Neural cell (in vitro differentiated cells): Measurements from ENCODE around the gene SAMD10. TPM values are rescaled to one million over a fixed set of nuclear protein-coding genes. Genes with fewer than 3 reads are reported as not detected.
A peak's percentile ranks its signal among the peaks of the same experiment; 100 is the strongest.

ENCODE experiments used
- H2AFZ ChIP-seq: fragments of 200-600, 300-800 bp; sonication (generic), shearing (Covaris generic); 2 replicates; pipeline ENCODE4 v1.6.0; 2014; ENCODE audit warnings: low read depth, mild to moderate bottlenecking, antibody characterized with exemption, low read length, moderate library complexity
- H3F3A ChIP-seq: fragments of 200-600 bp; shearing (Covaris generic); 2 replicates; pipeline ENCODE4 v1.6.1; 2016; ENCODE audit warnings: mild to moderate bottlenecking, moderate library complexity, mixed read lengths, antibody characterized with exemption, low read length; ENCODE audit not compliant: insufficient read depth, poor library complexity, severe bottlenecking
- H3K27ac ChIP-seq: fragments of 200-600, 300-800 bp; sonication (generic), shearing (Covaris generic); 2 replicates; pipeline ENCODE4 v1.5.1; 2014; ENCODE audit warnings: mild to moderate bottlenecking, low read length, moderate library complexity
- H3K27me3 ChIP-seq: fragments of 300-800, 200-600 bp; sonication (generic), shearing (Covaris generic); 2 replicates; pipeline ENCODE4 v1.6.0; 2014; ENCODE audit warnings: mild to moderate bottlenecking, low read depth, low read length, moderate library complexity; ENCODE audit not compliant: insufficient read depth
- H3K36me3 ChIP-seq: fragments of 300-800, 200-600 bp; sonication (generic), shearing (Covaris generic); 2 replicates; pipeline ENCODE4 v1.5.1; 2014; ENCODE audit warnings: mild to moderate bottlenecking, antibody characterized with exemption, low read length, moderate library complexity; ENCODE audit not compliant: insufficient read depth
- H3K4me2 ChIP-seq: fragments of 300-800, 200-600 bp; sonication (generic), shearing (Covaris generic); 2 replicates; pipeline ENCODE4 v1.6.0; 2014; ENCODE audit warnings: mild to moderate bottlenecking, low read length
- H3K4me3 ChIP-seq: fragments of 300-800, 200-600 bp; sonication (generic), shearing (Covaris generic); 2 replicates; pipeline ENCODE4 v1.5.1; 2014; ENCODE audit warnings: mild to moderate bottlenecking, low read length, moderate library complexity
- H3K79me2 ChIP-seq: fragments of 200-600 bp; shearing (Covaris generic); replicated peaks from 2 replicates; pipeline ENCODE4 v1.6.0; 2014; ENCODE audit warnings: mild to moderate bottlenecking, low read length, moderate library complexity; ENCODE audit not compliant: insufficient read depth
- H3K9ac ChIP-seq: fragments of 300-800, 200-600 bp; sonication (generic), shearing (Covaris generic); 2 replicates; pipeline ENCODE4 v1.6.1; 2016; ENCODE audit warnings: mild to moderate bottlenecking, low read length, mixed read lengths
- H3K9me2 ChIP-seq: fragments of 200-600 bp; shearing (Covaris generic); 2 replicates; pipeline ENCODE4 v1.6.1; 2016; ENCODE audit warnings: mild to moderate bottlenecking, low read length, mixed read lengths; ENCODE audit not compliant: insufficient read depth
- H3K9me3 ChIP-seq: fragments of 200-600, 300-800 bp; sonication (generic), shearing (Covaris generic); 2 replicates; pipeline ENCODE4 v1.6.1; 2016; ENCODE audit warnings: mild to moderate bottlenecking, mixed run types, low read length, moderate library complexity, mixed read lengths
- H4K20me1 ChIP-seq: fragments of 200-600 bp; shearing (Covaris generic); 2 replicates; pipeline ENCODE4 v1.6.1; 2016; ENCODE audit warnings: mild to moderate bottlenecking, mixed run types; ENCODE audit not compliant: insufficient read depth
- CTCF ChIP-seq: fragments of 450-650 bp; IDR thresholded peaks from 2 replicates; pipeline ENCODE4 v1.5.1; 2014; ENCODE audit warnings: antibody characterized with exemption, mild to moderate bottlenecking, moderate library complexity; ENCODE audit not compliant: poor library complexity, severe bottlenecking
- EP300 ChIP-seq: fragments of 450-650 bp; conservative IDR thresholded peaks from 2 replicates; pipeline ENCODE4 v1.6.1; 2014; ENCODE audit warnings: antibody characterized with exemption, mild to moderate bottlenecking, moderate library complexity; ENCODE audit not compliant: poor library complexity, severe bottlenecking
- EZH2 ChIP-seq: fragments of 200-600, 300-800 bp; shearing (Covaris generic), sonication (generic); IDR thresholded peaks from 2 replicates; pipeline ENCODE4 v1.6.1; 2014; ENCODE audit warnings: antibody characterized with exemption, low read length, borderline replicate concordance, mild to moderate bottlenecking; ENCODE audit not compliant: insufficient read depth, poor library complexity, severe bottlenecking
- MXI1 ChIP-seq: fragments of 450-650 bp; conservative IDR thresholded peaks from 2 replicates; pipeline ENCODE4 v1.6.1; 2014; ENCODE audit warnings: antibody characterized with exemption, mild to moderate bottlenecking; ENCODE audit not compliant: poor library complexity, severe bottlenecking
- POLR2AphosphoS5 ChIP-seq: IDR thresholded peaks from 2 replicates; pipeline ENCODE4 v1.6.1; 2012
- RAD21 ChIP-seq: fragments of 450-650 bp; conservative IDR thresholded peaks from 2 replicates; pipeline ENCODE4 v1.6.1; 2014; ENCODE audit warnings: antibody characterized with exemption, mild to moderate bottlenecking, moderate library complexity
- SMC3 ChIP-seq: fragments of 450-650 bp; conservative IDR thresholded peaks from 2 replicates; pipeline ENCODE4 v1.6.1; 2014; ENCODE audit warnings: antibody characterized with exemption, mild to moderate bottlenecking, moderate library complexity; ENCODE audit not compliant: poor library complexity
- TAF1 ChIP-seq: IDR thresholded peaks from 2 replicates; pipeline ENCODE4 v1.6.1; 2012; ENCODE audit warnings: low read depth
- polyA plus RNA-seq: library from polyadenylated mRNA; depleted of rRNA; stranded (reverse); fragments of >200 nt; gene quantifications from 2 replicates; pipeline ENCODE4 v1.2.3, GENCODE V29; 2014
- TF ChIP-seq, protein P1 (sequence below): IDR thresholded peaks from 2 replicates; pipeline ENCODE4 v1.6.1; 2012; ENCODE audit warnings: borderline replicate concordance

SAMD10 gene
- polyA plus RNA-seq, 1 donor from 2014 or later, result 23.3 TPM

DNA sequence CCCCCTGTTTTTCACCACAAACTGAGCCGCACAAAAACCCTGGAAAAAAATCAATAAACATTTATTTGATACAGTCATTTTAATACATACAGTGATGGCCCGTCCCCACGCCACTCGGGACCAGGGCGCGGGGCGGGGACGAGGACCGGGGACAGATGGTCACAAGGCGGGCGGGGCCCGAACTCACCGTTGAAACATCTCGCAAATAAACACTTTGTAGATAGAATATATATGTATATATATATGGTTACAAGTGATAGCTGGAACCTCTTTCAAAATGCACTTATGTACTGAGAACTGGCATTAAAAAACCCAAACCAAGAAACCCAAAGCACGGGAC is 22.8 kb downstream of the SAMD10 start:
- Histone ChIP-seq H3K9me2 (no peaks in the 10 kb centered on the region), H3K27ac (peak overlapping the region; percentile 28), H3K79me2 (peaks cover 32% of the 10 kb centered on the region), H3F3A (no peaks in the 10 kb centered on the region), H2AFZ (no peak overlapping the region), H4K20me1 (no peaks in the 10 kb centered on the region), H3K36me3 (no peaks in the 10 kb centered on the region), H3K27me3 (no peaks in the 10 kb centered on the region), H3K9ac (peak overlapping the region; percentile 45), H3K4me2 (peak overlapping the region; percentile 84), H3K4me3 (peak overlapping the region; percentile 98), H3K9me3 (no peaks in the 10 kb centered on the region)
- TF ChIP-seq, protein P1, sequence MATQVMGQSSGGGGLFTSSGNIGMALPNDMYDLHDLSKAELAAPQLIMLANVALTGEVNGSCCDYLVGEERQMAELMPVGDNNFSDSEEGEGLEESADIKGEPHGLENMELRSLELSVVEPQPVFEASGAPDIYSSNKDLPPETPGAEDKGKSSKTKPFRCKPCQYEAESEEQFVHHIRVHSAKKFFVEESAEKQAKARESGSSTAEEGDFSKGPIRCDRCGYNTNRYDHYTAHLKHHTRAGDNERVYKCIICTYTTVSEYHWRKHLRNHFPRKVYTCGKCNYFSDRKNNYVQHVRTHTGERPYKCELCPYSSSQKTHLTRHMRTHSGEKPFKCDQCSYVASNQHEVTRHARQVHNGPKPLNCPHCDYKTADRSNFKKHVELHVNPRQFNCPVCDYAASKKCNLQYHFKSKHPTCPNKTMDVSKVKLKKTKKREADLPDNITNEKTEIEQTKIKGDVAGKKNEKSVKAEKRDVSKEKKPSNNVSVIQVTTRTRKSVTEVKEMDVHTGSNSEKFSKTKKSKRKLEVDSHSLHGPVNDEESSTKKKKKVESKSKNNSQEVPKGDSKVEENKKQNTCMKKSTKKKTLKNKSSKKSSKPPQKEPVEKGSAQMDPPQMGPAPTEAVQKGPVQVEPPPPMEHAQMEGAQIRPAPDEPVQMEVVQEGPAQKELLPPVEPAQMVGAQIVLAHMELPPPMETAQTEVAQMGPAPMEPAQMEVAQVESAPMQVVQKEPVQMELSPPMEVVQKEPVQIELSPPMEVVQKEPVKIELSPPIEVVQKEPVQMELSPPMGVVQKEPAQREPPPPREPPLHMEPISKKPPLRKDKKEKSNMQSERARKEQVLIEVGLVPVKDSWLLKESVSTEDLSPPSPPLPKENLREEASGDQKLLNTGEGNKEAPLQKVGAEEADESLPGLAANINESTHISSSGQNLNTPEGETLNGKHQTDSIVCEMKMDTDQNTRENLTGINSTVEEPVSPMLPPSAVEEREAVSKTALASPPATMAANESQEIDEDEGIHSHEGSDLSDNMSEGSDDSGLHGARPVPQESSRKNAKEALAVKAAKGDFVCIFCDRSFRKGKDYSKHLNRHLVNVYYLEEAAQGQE, result no peak
- TF ChIP-seq EZH2 (no peak), TAF1 (no peak), POLR2AphosphoS5 (no peak), EP300 (no peak), MXI1 (no peak), SMC3 (no peak), CTCF (no peak), RAD21 (no peak)

- Histone ChIP-seq H3K4me2 (peak within 1 kb of the TSS; percentile 84), H2AFZ (peak within 1 kb of the TSS; percentile 45), H3K79me2 (peaks cover 37% of the 10 kb centered on the region), H3K27me3 (no peaks in the 10 kb centered on the region), H3K9ac (peak within 1 kb of the TSS; percentile 96), H4K20me1 (no peaks in the 10 kb centered on the region), H3K36me3 (no peaks in the 10 kb centered on the region), H3K9me3 (no peaks in the 10 kb centered on the region), H3K27ac (peak within 1 kb of the TSS; percentile 86), H3K9me2 (no peaks in the 10 kb centered on the region), H3F3A (no peaks in the 10 kb centered on the region), H3K4me3 (peak within 1 kb of the TSS; percentile 98)
- TF ChIP-seq MXI1 (peak; percentile 92), POLR2AphosphoS5 (peak; percentile 87), RAD21 (peak; percentile 21), EZH2 (no peak), CTCF (no peak), EP300 (peak; percentile 10), TAF1 (peak; percentile 41), SMC3 (no peak)
- TF ChIP-seq, protein P1, result peak; percentile 63
Observed at GRCh38 chr20:63955827-63956663, 23.4 kb downstream of the SAMD10 start, which contains the start of gene UCKL1. UCKL1 (minus strand) TSS chr20:63956416; CDS start chr20:63956372, 44 bp downstream.
